ENCODE results near the gene DLG2. TPM values are rescaled to one million over a fixed set of nuclear protein-coding genes. Genes with fewer than 3 reads are reported as not detected.

Gene DLG2
- total and polyA plus RNA-seq, 2 of the 8 experiments (the other 6 are each of a cell fraction or from before 2014, with no cell fraction given), result 1.7 to 14.3 TPM

DNA sequence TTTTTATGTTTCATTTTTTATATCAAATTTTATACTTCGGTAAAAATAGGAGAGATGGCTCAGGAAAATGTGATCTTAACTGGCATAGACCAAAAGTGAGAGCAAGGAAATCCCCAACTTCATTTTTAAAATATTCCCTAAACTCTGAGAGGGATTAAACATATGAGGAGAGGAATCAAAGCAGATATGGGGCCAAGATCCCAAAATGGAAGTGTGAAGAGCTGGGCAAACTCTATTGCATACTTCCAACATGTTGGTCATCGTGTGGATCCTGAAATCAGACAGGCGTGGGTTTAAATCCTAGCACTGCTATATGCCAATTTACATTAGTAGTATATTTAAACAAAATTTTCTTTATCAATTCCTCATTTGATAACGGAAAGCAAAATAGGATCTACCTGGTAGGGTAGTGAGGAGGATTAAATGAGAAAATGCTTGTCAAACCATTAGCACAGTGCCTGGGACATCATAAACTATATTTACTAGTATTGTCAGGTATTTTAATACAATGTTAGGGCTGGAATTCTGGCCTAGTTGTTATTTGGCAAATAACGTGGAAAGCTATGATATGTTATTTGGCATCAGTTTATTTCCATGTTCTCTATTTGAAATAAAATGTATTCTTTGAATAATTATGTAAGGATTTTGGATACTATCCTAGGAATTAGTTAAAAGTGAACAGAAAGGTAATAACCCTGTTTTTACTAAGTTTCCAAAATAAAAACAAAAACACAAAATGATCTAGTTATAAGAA lies 1948.1 kb downstream of the DLG2 start:
- Histone ChIP-seq H3K4ac (replicated peaks; ENCODE audit: insufficient read length, low read depth, low read length) (no peak overlapping the region), H2BK12ac (ENCODE audit: low read depth, low read length) (no peak overlapping the region), H3K23ac (ENCODE audit: insufficient read length) (no peak overlapping the region), H3K36me3 (ENCODE audit: control insufficient read depth in 2 of 4, insufficient read depth in 4 of 4, low read length in 3 of 4) (no peaks in the 10 kb centered on the region), H2AK5ac (ENCODE audit: low read depth, low read length) (no peak overlapping the region), H3K4me2 (ENCODE audit: insufficient read depth in 1 of 2, low read depth in 2 of 2, low read length in 2 of 2) (no peak overlapping the region), H2BK20ac (ENCODE audit: low read length) (no peak overlapping the region), H3K9ac (replicated peaks in 1 of 4; ENCODE audit: extremely low read depth in 1 of 4, low read depth in 3 of 4, low read length in 3 of 4) (no peak overlapping the region), H3K4me1 (replicated peaks in 1 of 4; ENCODE audit: control insufficient read depth in 3 of 4, insufficient read depth in 4 of 4, low read length in 3 of 4) (peaks cover 0 to 9% (median 5%) of the 10 kb centered on the region in 4 experiments; a peak in 3 of 7 replicates), H4K5ac (ENCODE audit: insufficient read length, low read depth, low read length) (no peak overlapping the region), H3K23me2 (ENCODE audit: low read depth, low read length) (no peaks in the 10 kb centered on the region), H3K9me3 (ENCODE audit: insufficient read depth in 2 of 2, low read depth in 1 of 2, low read length in 1 of 2) (no peaks in the 10 kb centered on the region), H3K79me1 (ENCODE audit: low read depth, low read length) (no peaks in the 10 kb centered on the region), H4K20me1 (replicated peaks in 1 of 2; ENCODE audit: control insufficient read depth in 1 of 2, insufficient read depth in 2 of 2, low read length in 2 of 2) (no peaks in the 10 kb centered on the region), H3K4me3 (ENCODE audit: extremely low read depth in 1 of 4, insufficient read depth in 2 of 4, low read depth in 3 of 4, low read length in 4 of 4) (no peak overlapping the region), H4K8ac (ENCODE audit: extremely low read depth, insufficient read depth, low read length) (no peak overlapping the region), H2BK15ac (ENCODE audit: low read length) (no peak overlapping the region), H2BK5ac (ENCODE audit: low read depth, low read length) (no peak overlapping the region), H3K18ac (ENCODE audit: extremely low read depth, low read length) (no peak overlapping the region), H3K56ac (replicated peaks; ENCODE audit: insufficient read length, low read depth, low read length) (no peak overlapping the region), H2BK120ac (replicated peaks; ENCODE audit: low read depth, low read length) (no peak overlapping the region), H3K27ac (ENCODE audit: low read depth, low read length) (no peak overlapping the region), H2AFZ (ENCODE audit: low read length) (no peak overlapping the region), H4K91ac (replicated peaks; ENCODE audit: insufficient read length, low read length) (no peak overlapping the region), H3K27me3 (replicated peaks in 1 of 4; ENCODE audit: control insufficient read depth in 3 of 4, extremely low read depth in 1 of 4, insufficient read depth in 3 of 4, low read length in 3 of 4) (no peaks in the 10 kb centered on the region), H3K79me2 (ENCODE audit: control insufficient read depth in 1 of 2, insufficient read depth in 2 of 2, low read length in 2 of 2) (no peaks in the 10 kb centered on the region), H3K14ac (ENCODE audit: insufficient read length) (no peak overlapping the region)
- FAIRE-seq (no peak), DNase-seq (ENCODE audit: low read depth in 1 of 2, low spot score in 2 of 2) (no peak)
- 89% methylated on average over 5 of the region's 5 CpGs; no CpG with 5 or more reads in 1 of the 2 experiments for WGBS, 2 experiments (ENCODE audit: extremely low coverage in 1 of 2, insufficient coverage in 1 of 2, insufficient read length in 1 of 2, insufficient replicate concordance in 2 of 2, low coverage in 1 of 2, low lambda C conversion rate in 2 of 2, missing lambda C conversion rate in 1 of 2)
- CTCF ChIA-PET (ENCODE audit: partially characterized antibody), result interaction anchor here (0.6 to 1.8 kb wide), 3 partner anchors 14 to 974 kb away, joined by 3 to 4 read pairs (median 4); no protein-coding TSS in a partner anchor
- POLR2A ChIA-PET (ENCODE audit: partially characterized antibody), result no interaction called here
- TF ChIP-seq SRF (IDR thresholded peaks at IDR 0.05; ENCODE audit: low read depth, low read length) (no peak), TBP (IDR thresholded peaks at IDR 0.05; ENCODE audit: low read depth, low read length) (no peak), KDM5A (IDR thresholded peaks at IDR 0.05; ENCODE audit: low read length) (no peak), TCF12 (IDR thresholded peaks at IDR 0.05; ENCODE audit: low read depth, low read length) (no peak), NRF1 (IDR thresholded peaks at IDR 0.05; ENCODE audit: low read depth, low read length) (no peak), CEBPB (IDR thresholded peaks at IDR 0.05; ENCODE audit: low read depth, low read length) (no peak), RFX5 (IDR thresholded peaks at IDR 0.05; ENCODE audit: borderline replicate concordance, low read depth, low read length) (no peak), EGR1 (IDR thresholded peaks at IDR 0.05; ENCODE audit: borderline replicate concordance, low read depth, low read length) (no peak), RBBP5 (IDR thresholded peaks at IDR 0.05; ENCODE audit: borderline replicate concordance, low read depth, low read length) (no peak), SP1 (IDR thresholded peaks at IDR 0.05; ENCODE audit: low read depth, low read length) (no peak), TAF7 (optimal IDR thresholded peaks at IDR 0.05; ENCODE audit: borderline replicate concordance, low read depth, low read length) (no peak)
